Measurements from ENCODE around the gene KRTAP4-8. TPM values are rescaled to one million over a fixed set of nuclear protein-coding genes. Genes with fewer than 3 reads are reported as not detected.

Gene KRTAP4-8
- total RNA-seq, 1 donor from 2014 or later, result not detected

GRCh38 chr17:41082626-41083025, 15.3 kb downstream of the KRTAP4-8 start:
- Mint-ChIP-seq H3K9me3 (ENCODE audit: unreplicated experiment) (peaks cover 7% of the 10 kb centered on the region), H3K4me3 (ENCODE audit: unreplicated experiment) (no peak overlapping the region), H3K4me1 (ENCODE audit: low read depth, unreplicated experiment) (no peaks in the 10 kb centered on the region), H3K36me3 (ENCODE audit: unreplicated experiment) (peaks cover 6% of the 10 kb centered on the region), H3K27me3 (ENCODE audit: unreplicated experiment) (no peaks in the 10 kb centered on the region), H3K27ac (ENCODE audit: unreplicated experiment) (no peak overlapping the region)
- no peak for DNase-seq
- no peak for TF ChIP-seq CTCF (IDR thresholded peaks at IDR 0.05; ENCODE audit: partially characterized antibody, unreplicated experiment)

- Mint-ChIP-seq H3K36me3 (ENCODE audit: unreplicated experiment) (peaks cover 7% of the 10 kb centered on the region), H3K27me3 (ENCODE audit: unreplicated experiment) (peaks cover 6% of the 10 kb centered on the region), H3K4me3 (ENCODE audit: unreplicated experiment) (no peak overlapping the region), H3K27ac (ENCODE audit: unreplicated experiment) (no peak overlapping the region), H3K9me3 (ENCODE audit: unreplicated experiment) (peaks cover 7% of the 10 kb centered on the region), H3K4me1 (ENCODE audit: low read depth, unreplicated experiment) (no peaks in the 10 kb centered on the region)
- DNase-seq, result no peak
- no peak for TF ChIP-seq CTCF (IDR thresholded peaks at IDR 0.05; ENCODE audit: partially characterized antibody, unreplicated experiment)
Measured at GRCh38 chr17:41076788-41077187, 21.2 kb downstream of the KRTAP4-8 start.

DNA sequence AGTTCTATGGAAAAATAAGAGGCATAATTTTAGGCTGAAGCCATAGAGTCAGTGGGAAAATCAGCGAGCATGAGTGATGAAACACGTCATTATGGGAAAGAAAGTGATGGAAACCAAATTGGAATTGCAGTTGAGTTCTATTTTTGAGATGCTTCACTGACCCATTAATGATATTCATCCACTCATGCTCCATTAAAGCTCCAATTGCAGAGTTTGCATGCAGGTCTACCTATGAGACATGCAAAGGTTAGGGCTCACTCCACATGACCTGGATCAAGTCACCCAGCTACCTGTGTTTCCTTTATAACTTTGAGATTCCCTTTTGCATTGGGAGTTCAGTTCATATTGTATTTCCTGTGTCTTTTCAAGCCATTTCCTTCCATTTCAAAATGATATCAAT, 24.3 kb downstream of the KRTAP4-8 start:
- H3K9me3 Mint-ChIP-seq (ENCODE audit: unreplicated experiment), result peaks cover 9% of the 10 kb centered on the region
- H3K27me3 Mint-ChIP-seq (ENCODE audit: unreplicated experiment), result peaks cover 8% of the 10 kb centered on the region

GRCh38 chr17:41071606-41072360, 26.2 kb downstream of the KRTAP4-8 start:
- Mint-ChIP-seq H3K4me3 (ENCODE audit: unreplicated experiment) (peak overlapping the region; percentile 67), H3K36me3 (ENCODE audit: unreplicated experiment) (peaks cover 8% of the 10 kb centered on the region), H3K27me3 (ENCODE audit: unreplicated experiment) (peaks cover 8% of the 10 kb centered on the region), H3K9me3 (ENCODE audit: unreplicated experiment) (peaks cover 9% of the 10 kb centered on the region), H3K27ac (ENCODE audit: unreplicated experiment) (peak overlapping the region; percentile 90), H3K4me1 (ENCODE audit: low read depth, unreplicated experiment) (peaks cover 5% of the 10 kb centered on the region)
- DNase-seq, result peak; percentile 48
- TF ChIP-seq CTCF (IDR thresholded peaks at IDR 0.05; ENCODE audit: partially characterized antibody, unreplicated experiment), result no peak

More for the DNA sequence above, 24.3 kb downstream of the KRTAP4-8 start:
- TF ChIP-seq CTCF (IDR thresholded peaks at IDR 0.05; ENCODE audit: partially characterized antibody, unreplicated experiment), result no peak
- Mint-ChIP-seq H3K36me3 (ENCODE audit: unreplicated experiment) (peaks cover 8% of the 10 kb centered on the region), H3K27ac (ENCODE audit: unreplicated experiment) (no peak overlapping the region), H3K4me1 (ENCODE audit: low read depth, unreplicated experiment) (peaks cover 5% of the 10 kb centered on the region), H3K4me3 (ENCODE audit: unreplicated experiment) (no peak overlapping the region)
- no peak for DNase-seq

GRCh38 chr17:41069031-41069430, 28.9 kb downstream of the KRTAP4-8 start:
- Mint-ChIP-seq H3K4me3 (ENCODE audit: unreplicated experiment) (no peak overlapping the region), H3K27ac (ENCODE audit: unreplicated experiment) (no peak overlapping the region), H3K27me3 (ENCODE audit: unreplicated experiment) (peaks cover 8% of the 10 kb centered on the region), H3K9me3 (ENCODE audit: unreplicated experiment) (peaks cover 9% of the 10 kb centered on the region), H3K36me3 (ENCODE audit: unreplicated experiment) (peaks cover 13% of the 10 kb centered on the region), H3K4me1 (ENCODE audit: low read depth, unreplicated experiment) (peaks cover 5% of the 10 kb centered on the region)
- no peak for DNase-seq
- no peak for TF ChIP-seq CTCF (IDR thresholded peaks at IDR 0.05; ENCODE audit: partially characterized antibody, unreplicated experiment)

Data from glutamatergic neuron (in vitro differentiated cells).